Measurements from ENCODE around the gene UCP2.

The UCP2 gene

GRCh38 chr11:74009675-74010305 is 27.1 kb upstream of the UCP2 start:
- FAIRE-seq: no peak

GRCh38 chr11:74009230-74009547 is 26.5 kb upstream of the UCP2 start:
- FAIRE-seq: no peak

GRCh38 chr11:74008373-74009229 is 26.0 kb upstream of the UCP2 start, which contains the start of gene UCP3:
UCP3 (minus strand) TSS chr11:74009085; CDS start chr11:74007042, 2,043 bp downstream.
- no peak for FAIRE-seq

GRCh38 chr11:74007691-74008372 is 25.2 kb upstream of the UCP2 start:
- FAIRE-seq: no peak

- no peak for FAIRE-seq
Observed at GRCh38 chr11:74006743-74007304, 24.2 kb upstream of the UCP2 start.

- FAIRE-seq: no peak
Observed at GRCh38 chr11:74005721-74006517, 23.3 kb upstream of the UCP2 start.

GRCh38 chr11:74004759-74005615 is 22.3 kb upstream of the UCP2 start:
- FAIRE-seq: no peak

GRCh38 chr11:74004046-74004695 is 21.5 kb upstream of the UCP2 start:
- FAIRE-seq: no peak

- FAIRE-seq: no peak
Observed at GRCh38 chr11:74002832-74003231, 20.2 kb upstream of the UCP2 start.

GRCh38 chr11:74001822-74002286 is 19.2 kb upstream of the UCP2 start:
- no peak for FAIRE-seq

- FAIRE-seq: no peak
Observed at GRCh38 chr11:74000307-74001133, 17.9 kb upstream of the UCP2 start.

GRCh38 chr11:73999581-74000306 is 17.1 kb upstream of the UCP2 start:
- no peak for FAIRE-seq

- no peak for FAIRE-seq
Observed at GRCh38 chr11:73998846-73999575, 16.4 kb upstream of the UCP2 start.

- no peak for FAIRE-seq
Observed at GRCh38 chr11:73997120-73997770, 14.6 kb upstream of the UCP2 start.

GRCh38 chr11:73996161-73996747 is 13.6 kb upstream of the UCP2 start:
- no peak for FAIRE-seq

- FAIRE-seq: no peak
Observed at GRCh38 chr11:73995731-73996130, 13.1 kb upstream of the UCP2 start.

- no peak for FAIRE-seq
Observed at GRCh38 chr11:73995247-73995646, 12.6 kb upstream of the UCP2 start.

Data from endometrium (tissue), 2 donors.